OCI-M2 (cell line): Measurements from ENCODE around the gene LTC4S.

ENCODE experiments used
- DNase-seq: peaks from one replicate; lab custom pipeline; 2025; ENCODE audit not compliant: unreplicated experiment; lab: John Stamatoyannopoulos, UW

Gene LTC4S

GRCh38 chr5:179795049-179795862 lies 1.5 kb downstream of the LTC4S start:
- no peak for DNase-seq

- no peak for DNase-seq
These were observed 2.4 kb downstream of the LTC4S start for GRCh38 chr5:179795863-179796833.

GRCh38 chr5:179796877-179797608 lies 3.3 kb downstream of the LTC4S start:
- DNase-seq = no peak

- DNase-seq = no peak
These were observed 4.0 kb downstream of the LTC4S start for GRCh38 chr5:179797741-179798140.

- DNase-seq = no peak
These were observed 4.5 kb downstream of the LTC4S start for GRCh38 chr5:179798144-179798770.

GRCh38 chr5:179798771-179799643 lies 5.2 kb downstream of the LTC4S start:
- no peak for DNase-seq

GRCh38 chr5:179799644-179799973 lies 5.8 kb downstream of the LTC4S start:
- no peak for DNase-seq

GRCh38 chr5:179800071-179800695 lies 6.4 kb downstream of the LTC4S start:
- no peak for DNase-seq

GRCh38 chr5:179800696-179801201 lies 7.0 kb downstream of the LTC4S start:
- DNase-seq = no peak

- DNase-seq = no peak
These were observed 7.8 kb downstream of the LTC4S start for GRCh38 chr5:179801304-179802206.

GRCh38 chr5:179802207-179802883 lies 8.6 kb downstream of the LTC4S start:
- no peak for DNase-seq

GRCh38 chr5:179802950-179803562 lies 9.3 kb downstream of the LTC4S start:
- DNase-seq = no peak

GRCh38 chr5:179803651-179804554 lies 10.1 kb downstream of the LTC4S start:
- peak; percentile 12 for DNase-seq

GRCh38 chr5:179804555-179804947 lies 10.8 kb downstream of the LTC4S start:
- no peak for DNase-seq

- DNase-seq = no peak
These were observed 11.3 kb downstream of the LTC4S start for GRCh38 chr5:179805070-179805528.
